Measurements from ENCODE around the gene NRG2. TPM values are rescaled to one million over a fixed set of nuclear protein-coding genes. Genes with fewer than 3 reads are reported as not detected.

Gene NRG2
- total and polyA plus RNA-seq, 9 donors = 2.6 to 32.6 (median 19.3) TPM

GRCh38 chr5:139949710-139950109 lies 93.4 kb downstream of the NRG2 start:
- WGBS, 3 donors = 73 to 88% (median 77%) methylated on average over 1 of the region's 1 CpG
- H3K4me3 ChIP-seq = no peak overlapping the region
- H3K4me1 ChIP-seq (ENCODE audit: insufficient read depth) = no peaks in the 10 kb centered on the region
- no peaks in the 10 kb centered on the region for H3K36me3 ChIP-seq
- DNase-seq = no peak
- no peaks in the 10 kb centered on the region for H3K27me3 ChIP-seq
- TF ChIP-seq EP300 (IDR thresholded peaks at IDR 0.05) = no peak
- TF ChIP-seq POLR2A (IDR thresholded peaks at IDR 0.05) = no peak
- TF ChIP-seq CTCF (IDR thresholded peaks at IDR 0.05) = no peak
- intact Hi-C loops (cut with DNase I) = loop anchor here in 1 of 4 donors (10.0 kb wide), 1 partner anchor 45 kb away; no protein-coding TSS in a partner anchor
- H3K27ac ChIP-seq = no peak overlapping the region
- no peaks in the 10 kb centered on the region for H3K9me3 ChIP-seq

GRCh38 chr5:139947727-139948126 lies 95.4 kb downstream of the NRG2 start:
- DNase-seq = no peak
- no peak overlapping the region for H3K4me3 ChIP-seq
- H3K27me3 ChIP-seq = no peaks in the 10 kb centered on the region
- H3K27ac ChIP-seq = no peak overlapping the region
- TF ChIP-seq EP300 (IDR thresholded peaks at IDR 0.05) (no peak), POLR2A (IDR thresholded peaks at IDR 0.05) (no peak), CTCF (IDR thresholded peaks at IDR 0.05) (no peak)
- no peaks in the 10 kb centered on the region for H3K4me1 ChIP-seq (ENCODE audit: insufficient read depth)
- intact Hi-C loops (cut with DNase I) = no loop called here
- no peaks in the 10 kb centered on the region for H3K36me3 ChIP-seq
- H3K9me3 ChIP-seq = no peaks in the 10 kb centered on the region

- H3K27ac ChIP-seq = no peak overlapping the region
- WGBS, 3 donors = 60 to 77% (median 66%) methylated on average over 1 of the region's 1 CpG
- DNase-seq = no peak
- no peaks in the 10 kb centered on the region for H3K36me3 ChIP-seq
- intact Hi-C loops (cut with DNase I) = no loop called here
- TF ChIP-seq CTCF (IDR thresholded peaks at IDR 0.05) (no peak), POLR2A (IDR thresholded peaks at IDR 0.05) (no peak), EP300 (IDR thresholded peaks at IDR 0.05) (no peak)
- H3K4me1 ChIP-seq (ENCODE audit: insufficient read depth) = no peaks in the 10 kb centered on the region
- no peaks in the 10 kb centered on the region for H3K9me3 ChIP-seq
- no peak overlapping the region for H3K4me3 ChIP-seq
- no peaks in the 10 kb centered on the region for H3K27me3 ChIP-seq
Measured at GRCh38 chr5:139946440-139946839, 96.7 kb downstream of the NRG2 start.

- no peaks in the 10 kb centered on the region for H3K4me1 ChIP-seq (ENCODE audit: insufficient read depth)
- H3K27ac ChIP-seq = no peak overlapping the region
- no peaks in the 10 kb centered on the region for H3K27me3 ChIP-seq
- TF ChIP-seq EP300 (IDR thresholded peaks at IDR 0.05) = no peak
- TF ChIP-seq CTCF (IDR thresholded peaks at IDR 0.05) = no peak
- no peak for TF ChIP-seq POLR2A (IDR thresholded peaks at IDR 0.05)
- no peak overlapping the region for H3K4me3 ChIP-seq
- no peak for DNase-seq
- WGBS, 3 donors = 87 to 94% (median 93%) methylated on average over 3 of the region's 3 CpGs
- no peaks in the 10 kb centered on the region for H3K36me3 ChIP-seq
- no peaks in the 10 kb centered on the region for H3K9me3 ChIP-seq
- intact Hi-C loops (cut with DNase I) = no loop called here
Measured at GRCh38 chr5:139946006-139946405, 97.1 kb downstream of the NRG2 start.

GRCh38 chr5:139942243-139942642 lies 100.9 kb downstream of the NRG2 start:
- intact Hi-C loops (cut with DNase I) = no loop called here
- DNase-seq = no peak
- Histone ChIP-seq H3K4me1 (ENCODE audit: insufficient read depth) (no peaks in the 10 kb centered on the region), H3K4me3 (no peak overlapping the region), H3K27ac (no peak overlapping the region), H3K36me3 (no peaks in the 10 kb centered on the region), H3K27me3 (no peaks in the 10 kb centered on the region), H3K9me3 (no peaks in the 10 kb centered on the region)
- 0 to 48% (median 45%) methylated on average over 1 of the region's 1 CpG for WGBS, 3 donors
- TF ChIP-seq EP300 (IDR thresholded peaks at IDR 0.05) (no peak), CTCF (IDR thresholded peaks at IDR 0.05) (no peak), POLR2A (IDR thresholded peaks at IDR 0.05) (no peak)

All from ovary (tissue), 9 donors.